HG02970 (cell line): Measurements from ENCODE around the gene RAB40C.

ENCODE experiments used
- ATAC-seq: cut with Tn5 transposase; IDR thresholded peaks from one replicate; pipeline ENCODE4 v1.9.1; 2021; ENCODE audit warnings: mild to moderate bottlenecking, moderate library complexity, moderate number of reproducible peaks; ENCODE audit not compliant: unreplicated experiment, low FRiP score

Gene RAB40C

DNA sequence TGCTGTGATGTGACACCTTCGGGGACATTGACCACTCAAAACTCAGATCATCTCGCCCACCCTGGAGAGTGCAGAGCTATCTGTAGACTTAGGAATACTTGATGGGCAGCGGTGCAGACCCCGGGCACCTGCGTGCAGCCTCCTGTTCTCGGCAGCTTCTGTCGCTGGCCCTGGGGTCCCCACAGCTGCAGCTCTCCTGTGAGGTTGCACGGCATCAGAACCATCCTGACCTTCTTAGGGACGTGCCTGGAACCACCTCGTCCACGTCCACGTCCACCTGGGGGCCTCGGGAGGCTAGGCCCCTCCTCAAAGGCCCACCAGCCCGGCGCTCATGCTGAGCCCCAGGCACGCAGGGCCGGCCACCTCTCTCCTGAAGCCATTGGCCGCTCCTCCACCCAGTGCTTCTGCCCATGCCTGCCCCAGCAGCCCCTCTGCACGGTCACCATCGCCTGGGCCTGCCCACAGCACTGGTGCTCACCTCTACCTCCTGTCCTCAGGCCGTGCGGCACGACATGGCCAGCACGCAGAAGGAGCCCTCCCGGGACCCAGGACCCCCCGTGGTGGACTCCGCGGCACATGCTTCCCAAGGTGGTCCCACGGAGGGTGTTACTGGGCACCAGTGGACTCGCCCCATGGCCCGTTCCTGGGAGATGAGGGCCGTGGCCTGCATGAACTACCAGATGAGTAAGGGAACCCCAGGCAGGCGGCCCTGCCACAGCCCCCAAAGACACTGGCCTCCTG is 38.6 kb downstream of the RAB40C start:
- no peak for ATAC-seq

- no peak for ATAC-seq
Observed at GRCh38 chr16:629185-629832, 39.4 kb downstream of the RAB40C start.

GRCh38 chr16:629833-630248 is 40.0 kb downstream of the RAB40C start:
- ATAC-seq, result no peak

DNA sequence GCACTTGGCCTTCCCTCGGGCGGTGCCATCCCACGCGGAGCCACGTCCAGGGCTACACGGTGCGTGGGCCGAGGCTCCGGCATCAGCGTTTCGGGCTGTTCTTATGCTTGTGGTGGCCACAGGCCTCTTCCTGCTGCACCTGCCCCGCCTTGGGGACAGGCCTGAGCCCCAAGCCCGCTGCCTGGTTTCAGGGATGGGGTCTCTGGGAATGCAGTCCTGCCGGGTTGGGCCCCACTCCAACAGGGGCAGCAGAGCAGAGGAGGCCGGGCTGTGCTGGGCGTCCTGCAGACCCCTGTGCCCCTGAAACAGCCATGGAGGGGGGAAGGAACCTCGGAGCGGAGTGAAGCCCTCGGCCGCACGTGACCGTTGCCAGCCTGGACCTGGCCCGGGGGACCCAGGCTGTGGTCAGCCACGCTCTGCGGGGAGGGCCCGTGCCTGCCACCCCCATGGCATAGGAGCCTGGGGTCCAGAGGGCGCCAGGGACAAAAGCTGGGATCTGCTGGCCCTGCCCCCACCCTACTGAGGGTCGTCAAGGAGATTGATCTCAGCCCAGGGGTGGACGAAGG is 40.5 kb downstream of the RAB40C start:
- no peak for ATAC-seq

GRCh38 chr16:630815-631405 is 41.0 kb downstream of the RAB40C start, which contains the start of gene WFIKKN1:
WFIKKN1 (plus strand) TSS chr16:630985; CDS start chr16:631254, 269 bp downstream.
- no peak for ATAC-seq

GRCh38 chr16:631808-632358 is 42.0 kb downstream of the RAB40C start:
- ATAC-seq, result no peak

- ATAC-seq, result no peak
Observed at GRCh38 chr16:632486-633335, 42.8 kb downstream of the RAB40C start.

DNA sequence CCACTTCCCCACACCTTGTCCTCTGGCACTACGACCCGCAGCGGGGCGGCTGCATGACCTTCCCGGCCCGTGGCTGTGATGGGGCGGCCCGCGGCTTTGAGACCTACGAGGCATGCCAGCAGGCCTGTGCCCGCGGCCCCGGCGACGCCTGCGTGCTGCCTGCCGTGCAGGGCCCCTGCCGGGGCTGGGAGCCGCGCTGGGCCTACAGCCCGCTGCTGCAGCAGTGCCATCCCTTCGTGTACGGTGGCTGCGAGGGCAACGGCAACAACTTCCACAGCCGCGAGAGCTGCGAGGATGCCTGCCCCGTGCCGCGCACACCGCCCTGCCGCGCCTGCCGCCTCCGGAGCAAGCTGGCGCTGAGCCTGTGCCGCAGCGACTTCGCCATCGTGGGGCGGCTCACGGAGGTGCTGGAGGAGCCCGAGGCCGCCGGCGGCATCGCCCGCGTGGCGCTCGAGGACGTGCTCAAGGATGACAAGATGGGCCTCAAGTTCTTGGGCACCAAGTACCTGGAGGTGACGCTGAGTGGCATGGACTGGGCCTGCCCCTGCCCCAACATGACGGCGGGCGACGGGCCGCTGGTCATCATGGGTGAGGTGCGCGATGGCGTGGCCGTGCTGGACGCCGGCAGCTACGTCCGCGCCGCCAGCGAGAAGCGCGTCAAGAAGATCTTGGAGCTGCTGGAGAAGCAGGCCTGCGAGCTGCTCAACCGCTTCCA is 43.6 kb downstream of the RAB40C start:
- ATAC-seq, result no peak

DNA sequence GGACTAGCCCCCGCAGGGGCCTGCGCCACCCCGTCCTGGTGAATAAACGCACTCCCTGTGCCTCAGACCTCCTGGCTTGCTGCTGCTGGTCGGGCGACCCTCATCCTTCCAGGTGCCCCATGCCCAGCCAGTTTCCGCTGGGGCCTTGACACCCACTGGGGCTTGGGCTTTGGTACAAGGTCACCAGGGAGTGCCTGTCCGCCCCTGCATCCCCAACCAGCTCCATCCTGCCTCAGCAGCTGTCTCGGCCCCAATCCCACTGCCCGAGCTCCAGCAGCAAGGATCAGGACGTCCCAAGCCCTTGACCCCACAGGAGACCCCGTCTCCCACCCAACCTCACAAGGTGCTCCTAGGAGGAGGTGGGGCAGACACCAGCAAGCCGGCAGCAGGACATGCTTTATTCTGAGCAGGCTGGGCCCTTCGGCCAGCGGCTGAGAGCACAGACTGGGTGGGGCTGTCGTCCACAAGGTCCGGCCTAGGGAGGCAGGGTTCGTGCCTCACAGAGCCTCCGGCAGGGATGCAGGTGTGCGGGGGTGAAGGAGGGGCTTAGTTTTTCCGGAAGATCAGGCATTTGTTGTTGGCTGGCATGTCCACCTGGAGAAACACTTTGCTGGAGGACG is 44.3 kb downstream of the RAB40C start:
- no peak for ATAC-seq

DNA sequence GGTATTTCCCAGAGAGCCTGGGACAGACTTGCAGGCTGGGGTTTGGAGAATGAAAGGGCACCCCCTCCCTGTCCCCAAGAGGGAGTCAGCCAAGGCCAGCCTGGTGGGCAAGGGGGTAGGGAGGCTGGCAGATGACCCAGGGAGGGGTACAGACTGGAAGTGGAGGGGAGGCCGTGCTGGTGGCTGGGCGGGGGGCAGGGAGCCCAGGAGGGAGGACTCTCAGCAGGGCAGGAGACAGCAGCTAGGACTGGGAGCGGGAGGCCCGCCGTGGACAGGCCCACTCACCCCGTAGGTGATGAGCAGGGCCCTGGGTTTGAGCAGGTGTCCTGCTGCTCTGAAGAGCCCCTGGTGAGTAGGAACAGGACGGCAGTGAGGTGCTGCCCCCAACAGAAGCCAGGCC is 45.1 kb downstream of the RAB40C start:
- ATAC-seq, result no peak

GRCh38 chr16:635573-636205 is 45.8 kb downstream of the RAB40C start:
- ATAC-seq, result no peak

DNA sequence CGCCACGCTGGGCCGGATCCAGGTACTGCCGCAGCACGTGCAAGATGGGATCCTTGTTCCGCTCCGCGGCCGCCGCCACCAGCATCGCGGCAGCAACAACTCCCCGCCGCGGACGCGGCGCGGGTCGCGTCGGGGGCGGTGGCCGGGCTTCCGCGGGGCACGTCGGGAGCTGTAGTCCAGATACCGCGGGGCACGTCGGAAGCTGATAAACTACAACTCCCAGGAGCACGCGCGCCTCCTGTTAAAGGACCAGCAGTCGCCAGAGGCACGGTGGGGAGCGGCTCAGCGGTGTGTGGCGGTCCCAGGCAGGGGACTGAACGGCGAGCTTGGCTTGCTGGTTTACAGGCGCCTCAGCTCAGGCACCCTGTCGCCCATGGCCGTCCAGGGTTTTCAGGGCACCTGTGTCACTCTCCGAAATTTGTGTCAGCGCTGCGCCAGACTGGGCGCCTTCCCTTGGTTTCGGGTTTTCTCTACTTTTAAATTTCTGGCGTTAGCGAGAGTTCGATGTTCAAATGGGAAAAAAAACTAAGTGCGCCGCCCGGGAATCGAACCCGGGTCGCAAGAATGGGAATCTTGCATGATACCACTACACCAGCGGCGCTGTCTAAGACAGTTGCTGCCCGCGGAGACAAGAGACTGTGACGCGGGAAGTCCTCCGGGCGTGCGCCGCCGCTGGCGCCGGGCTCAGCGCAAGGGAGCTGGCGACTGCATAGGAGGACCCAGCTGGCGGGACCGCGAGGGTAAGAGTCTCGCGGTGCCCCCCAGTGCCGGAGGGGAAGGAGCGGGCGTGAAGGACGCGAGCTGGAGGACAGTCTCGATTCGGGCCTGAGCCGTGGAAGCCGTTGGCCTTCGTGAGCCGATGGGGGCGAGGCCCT is 46.6 kb downstream of the RAB40C start, which contains the start of gene METTL26:
TSS of gene METTL26 (minus strand) at position 100 of the 875 bp plus-strand sequence. CDS start at position 85, 15 bp downstream.
- ATAC-seq, result peak; percentile 64

DNA sequence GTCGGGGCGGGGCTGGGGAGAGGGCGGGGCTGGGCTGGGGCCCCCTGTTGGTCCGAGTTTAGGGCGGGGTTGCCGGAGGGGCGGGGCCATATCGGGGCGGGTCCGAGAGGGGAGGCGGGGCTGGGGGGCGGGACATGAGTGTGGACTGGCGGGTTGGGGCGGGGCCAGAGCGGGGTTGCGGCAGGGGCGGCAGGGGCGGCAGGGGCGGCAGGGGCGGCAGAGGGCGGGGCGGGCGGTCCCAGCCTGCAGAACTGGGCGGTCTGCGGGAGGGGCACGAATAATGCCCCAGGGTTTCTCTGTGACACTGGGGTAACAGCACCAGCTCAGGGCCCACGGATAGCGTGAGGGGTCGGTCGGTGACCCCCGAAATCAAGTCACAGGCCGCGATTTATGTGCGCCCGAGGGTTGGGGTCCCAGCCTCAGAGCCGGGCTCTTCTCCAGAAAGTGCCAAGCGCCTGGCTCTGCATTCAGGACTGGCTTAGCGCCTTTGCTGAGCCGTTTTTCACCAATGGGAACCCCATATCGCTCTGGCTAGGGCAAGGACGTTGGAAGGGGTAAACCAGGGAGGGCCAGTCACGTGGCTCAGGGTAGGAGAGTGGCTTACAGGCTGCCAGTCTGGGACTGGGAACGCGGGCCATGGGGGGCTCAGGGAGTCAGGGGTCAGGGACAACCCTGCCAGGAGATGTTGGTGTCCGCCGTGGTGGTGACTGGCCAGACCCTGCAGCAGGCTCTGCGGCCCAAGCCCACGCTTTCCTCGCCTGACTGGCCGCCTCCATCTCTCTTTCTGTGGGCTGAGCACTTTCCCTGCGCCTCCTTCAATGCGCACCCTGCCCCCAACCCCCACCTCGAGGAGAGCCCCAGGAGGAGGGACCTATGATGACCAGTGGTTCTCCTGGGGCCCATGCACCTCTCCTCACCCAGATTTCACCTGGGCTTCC is 47.5 kb downstream of the RAB40C start:
- no peak for ATAC-seq

DNA sequence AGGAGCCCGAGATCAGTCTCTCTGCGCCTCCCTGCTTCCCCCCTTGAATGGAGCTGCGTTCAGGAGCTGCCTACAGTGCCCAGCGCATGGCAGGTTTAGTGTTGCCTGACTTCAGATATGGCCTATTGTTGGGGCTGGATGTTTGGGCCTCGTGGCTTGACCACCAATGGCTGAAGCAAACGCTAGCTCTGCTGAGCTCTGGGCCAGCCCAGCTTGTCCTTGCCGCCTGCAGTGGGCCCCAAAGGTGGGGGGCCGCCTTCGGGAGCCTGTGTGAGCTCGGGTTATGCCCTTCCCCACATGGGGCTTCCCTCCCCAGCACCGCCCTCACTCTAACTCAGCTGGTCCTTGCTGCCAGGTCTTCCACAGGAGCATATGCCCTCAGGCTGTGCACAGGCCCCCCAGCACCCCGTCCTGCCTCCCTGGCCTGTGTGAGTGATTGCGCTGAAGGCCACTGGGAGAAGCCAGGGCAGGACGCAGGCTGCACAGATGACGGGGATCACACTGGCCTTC is 48.2 kb downstream of the RAB40C start:
- ATAC-seq, result no peak

- ATAC-seq, result no peak
Observed at GRCh38 chr16:638836-639235, 49.0 kb downstream of the RAB40C start.

DNA sequence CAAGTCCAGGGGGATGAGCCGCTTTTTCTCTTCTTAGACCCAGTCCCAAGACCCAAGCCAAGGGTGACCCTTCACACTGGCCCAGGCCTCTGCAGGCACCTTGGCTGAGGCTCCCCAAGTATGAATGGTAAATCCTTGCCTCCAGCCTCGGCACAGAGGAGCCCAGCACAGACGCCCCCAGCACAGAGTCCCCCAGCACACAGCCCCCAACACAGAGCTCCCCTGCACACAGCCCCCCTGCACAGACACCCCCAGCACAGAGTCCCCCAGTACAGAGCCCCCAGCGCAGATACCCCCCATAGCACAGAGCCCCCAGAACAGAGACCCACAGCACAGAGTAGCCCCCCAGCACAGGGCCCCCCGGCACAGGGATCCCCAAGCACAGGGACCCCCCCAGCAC is 50.7 kb downstream of the RAB40C start:
- no peak for ATAC-seq
